Measurements from ENCODE around the gene ZCCHC7.

Gene ZCCHC7

DNA sequence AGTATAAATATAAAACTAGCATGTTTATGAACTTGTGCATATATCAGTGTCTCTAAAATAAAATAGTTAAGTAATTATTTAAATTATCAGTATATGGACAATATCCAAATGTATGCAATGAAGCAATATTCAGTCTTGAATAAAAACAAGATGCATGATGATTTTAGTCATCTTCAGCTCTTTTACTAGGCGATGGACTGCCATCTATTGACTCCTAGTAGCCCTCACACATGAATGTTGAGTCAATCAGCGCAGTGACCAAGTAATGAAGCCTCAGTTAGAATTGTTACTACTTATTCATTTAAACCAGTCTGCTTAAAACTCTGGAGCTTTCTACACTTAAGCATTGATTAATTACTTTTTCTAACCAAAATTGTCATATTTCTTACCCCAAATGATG lies 209.2 kb downstream of the ZCCHC7 start:
- TF ChIP-seq, protein P1, sequence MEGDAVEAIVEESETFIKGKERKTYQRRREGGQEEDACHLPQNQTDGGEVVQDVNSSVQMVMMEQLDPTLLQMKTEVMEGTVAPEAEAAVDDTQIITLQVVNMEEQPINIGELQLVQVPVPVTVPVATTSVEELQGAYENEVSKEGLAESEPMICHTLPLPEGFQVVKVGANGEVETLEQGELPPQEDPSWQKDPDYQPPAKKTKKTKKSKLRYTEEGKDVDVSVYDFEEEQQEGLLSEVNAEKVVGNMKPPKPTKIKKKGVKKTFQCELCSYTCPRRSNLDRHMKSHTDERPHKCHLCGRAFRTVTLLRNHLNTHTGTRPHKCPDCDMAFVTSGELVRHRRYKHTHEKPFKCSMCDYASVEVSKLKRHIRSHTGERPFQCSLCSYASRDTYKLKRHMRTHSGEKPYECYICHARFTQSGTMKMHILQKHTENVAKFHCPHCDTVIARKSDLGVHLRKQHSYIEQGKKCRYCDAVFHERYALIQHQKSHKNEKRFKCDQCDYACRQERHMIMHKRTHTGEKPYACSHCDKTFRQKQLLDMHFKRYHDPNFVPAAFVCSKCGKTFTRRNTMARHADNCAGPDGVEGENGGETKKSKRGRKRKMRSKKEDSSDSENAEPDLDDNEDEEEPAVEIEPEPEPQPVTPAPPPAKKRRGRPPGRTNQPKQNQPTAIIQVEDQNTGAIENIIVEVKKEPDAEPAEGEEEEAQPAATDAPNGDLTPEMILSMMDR (IDR thresholded peaks at IDR 0.05; ENCODE audit: low read depth, low read length), result no peak
- no peak overlapping the region for H3K4me3 ChIP-seq (ENCODE audit: low read depth, low read length)

GRCh38 chr9:37331871-37332270 lies 211.5 kb downstream of the ZCCHC7 start:
- H3K4me3 ChIP-seq (ENCODE audit: low read depth, low read length), result no peak overlapping the region
- TF ChIP-seq, protein P1 (IDR thresholded peaks at IDR 0.05; ENCODE audit: low read depth, low read length), result no peak

- TF ChIP-seq, protein P1 (IDR thresholded peaks at IDR 0.05; ENCODE audit: low read depth, low read length), result no peak
- H3K4me3 ChIP-seq (ENCODE audit: low read depth, low read length), result no peak overlapping the region
Measured at GRCh38 chr9:37332578-37332977, 212.2 kb downstream of the ZCCHC7 start.

DNA sequence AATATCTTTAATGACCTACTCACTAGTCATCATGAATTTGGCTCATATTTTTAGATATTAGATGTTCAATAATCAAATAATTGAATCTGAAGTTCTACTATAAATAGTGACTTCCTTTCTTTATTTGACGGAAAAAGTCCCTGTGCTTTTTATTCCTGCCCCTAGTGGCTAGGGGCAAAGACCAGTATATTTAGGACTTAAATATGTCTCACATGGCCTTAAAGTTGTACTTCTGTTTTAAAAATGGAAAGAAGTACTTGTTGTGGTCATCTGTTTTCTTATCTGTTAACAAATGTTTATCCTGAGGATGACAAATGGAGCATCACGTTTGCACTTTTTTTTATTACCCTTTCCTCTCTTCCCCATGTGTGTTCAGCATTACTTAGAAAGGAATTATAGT lies 212.9 kb downstream of the ZCCHC7 start:
- H3K4me3 ChIP-seq (ENCODE audit: low read depth, low read length), result no peak overlapping the region
- TF ChIP-seq, protein P1 (IDR thresholded peaks at IDR 0.05; ENCODE audit: low read depth, low read length), result no peak

- H3K4me3 ChIP-seq (ENCODE audit: low read depth, low read length), result no peak overlapping the region
- TF ChIP-seq, protein P1 (IDR thresholded peaks at IDR 0.05; ENCODE audit: low read depth, low read length), result no peak
Measured at GRCh38 chr9:37335238-37335637, 214.9 kb downstream of the ZCCHC7 start.

GRCh38 chr9:37336150-37336549 lies 215.8 kb downstream of the ZCCHC7 start:
- TF ChIP-seq, protein P1 (IDR thresholded peaks at IDR 0.05; ENCODE audit: low read depth, low read length), result no peak
- H3K4me3 ChIP-seq (ENCODE audit: low read depth, low read length), result no peak overlapping the region

GRCh38 chr9:37337301-37337890 lies 217.0 kb downstream of the ZCCHC7 start:
- TF ChIP-seq, protein P1 (IDR thresholded peaks at IDR 0.05; ENCODE audit: low read depth, low read length), result no peak
- no peak overlapping the region for H3K4me3 ChIP-seq (ENCODE audit: low read depth, low read length)
